GM21786 (cell line): ENCODE measurements around the gene C19orf53.
"Not testable (repeated sequence)": the region's sequence is repeated elsewhere in the genome, so short reads cannot be mapped to it uniquely, and the experiment has no call there.

ENCODE experiments used
- ATAC-seq: cut with Tn5 transposase; IDR thresholded peaks from one replicate; pipeline ENCODE4 v1.9.1; 2021; ENCODE audit not compliant: unreplicated experiment

The C19orf53 gene

GRCh38 chr19:13763265-13763664 is 11.0 kb upstream of the C19orf53 start:
- ATAC-seq, result no peak

GRCh38 chr19:13764101-13764807 is 10.0 kb upstream of the C19orf53 start, which contains the start of gene MRI1:
Gene MRI1, plus strand, starts transcription at chr19:13764522. Its CDS starts 67 bp downstream, at chr19:13764589.
- no peak for ATAC-seq

GRCh38 chr19:13764821-13765394 is 9.3 kb upstream of the C19orf53 start:
- ATAC-seq, result no peak

- ATAC-seq, result no peak
Observed at GRCh38 chr19:13765395-13766094, 8.7 kb upstream of the C19orf53 start.

GRCh38 chr19:13766095-13766481 is 8.2 kb upstream of the C19orf53 start:
- no peak for ATAC-seq

GRCh38 chr19:13768510-13768909 is 5.7 kb upstream of the C19orf53 start:
- no peak for ATAC-seq

- ATAC-seq, result no peak
Observed at GRCh38 chr19:13770013-13770635, 4.1 kb upstream of the C19orf53 start.

GRCh38 chr19:13778398-13778797 is 4.1 kb downstream of the C19orf53 start:
- no peak for ATAC-seq

- ATAC-seq, result no peak
Observed at GRCh38 chr19:13778847-13779246, 4.6 kb downstream of the C19orf53 start.

GRCh38 chr19:13779794-13780193 is 5.5 kb downstream of the C19orf53 start:
- not testable (repeated sequence) for ATAC-seq

- no peak for ATAC-seq
Observed at GRCh38 chr19:13781547-13781946, 7.3 kb downstream of the C19orf53 start.

GRCh38 chr19:13782537-13782936 is 8.3 kb downstream of the C19orf53 start:
- no peak for ATAC-seq

- ATAC-seq, result no peak
Observed at GRCh38 chr19:13783565-13784500, 9.6 kb downstream of the C19orf53 start.

GRCh38 chr19:13784731-13785452 is 10.6 kb downstream of the C19orf53 start:
- ATAC-seq, result no peak

GRCh38 chr19:13788991-13789390 is 14.7 kb downstream of the C19orf53 start:
- no peak for ATAC-seq

GRCh38 chr19:13790354-13790753 is 16.1 kb downstream of the C19orf53 start:
- no peak for ATAC-seq

GRCh38 chr19:13793317-13793716 is 19.1 kb downstream of the C19orf53 start:
- not testable (repeated sequence) for ATAC-seq

- no peak for ATAC-seq
Observed at GRCh38 chr19:13794398-13794756, 20.1 kb downstream of the C19orf53 start.

- ATAC-seq, result peak; percentile 86
Observed at GRCh38 chr19:13794757-13795589, 20.7 kb downstream of the C19orf53 start, which contains the start of gene ZSWIM4. Gene ZSWIM4, plus strand, starts transcription at chr19:13795443. Its CDS starts 206 bp downstream, at chr19:13795649.
